Stimulated activated naive CD8-positive, alpha-beta T cell treated with anti-CD3 and anti-CD28 coated beads, Interleukin-15, Interleukin-2, amounts not matched to agents 100 ng/mL and 50 ng/mL, for 24 hours (primary cell): ENCODE measurements around the gene GBA3.

Experiments
- H3K27ac Mint-ChIP-seq: one replicate; pipeline ENCODE4 v1.8.0; 2021; ENCODE audit warnings: mild to moderate bottlenecking, mixed read lengths
- H3K27me3 Mint-ChIP-seq: one replicate; pipeline ENCODE4 v1.8.0; 2021; ENCODE audit warnings: mixed read lengths
- H3K36me3 Mint-ChIP-seq: one replicate; pipeline ENCODE4 v1.8.0; 2021; ENCODE audit warnings: low read depth, mixed read lengths
- H3K4me1 Mint-ChIP-seq: one replicate; pipeline ENCODE4 v1.8.0; 2021; ENCODE audit warnings: low read depth, mixed read lengths
- H3K4me3 Mint-ChIP-seq: one replicate; pipeline ENCODE4 v1.8.0; 2021; ENCODE audit warnings: mild to moderate bottlenecking, mixed read lengths
- H3K9me3 Mint-ChIP-seq: one replicate; pipeline ENCODE4 v1.8.0; 2021; ENCODE audit warnings: mixed read lengths

GBA3 gene

GRCh38 chr4:22780797-22781196, 88.1 kb downstream of the GBA3 start:
- no peaks in the 10 kb centered on the region for H3K27me3 Mint-ChIP-seq
- H3K27ac Mint-ChIP-seq, result no peak overlapping the region
- H3K4me3 Mint-ChIP-seq, result no peak overlapping the region
- H3K4me1 Mint-ChIP-seq, result no peaks in the 10 kb centered on the region
- no peaks in the 10 kb centered on the region for H3K36me3 Mint-ChIP-seq
- H3K9me3 Mint-ChIP-seq, result peaks cover 5% of the 10 kb centered on the region

GRCh38 chr4:22787753-22788375, 95.1 kb downstream of the GBA3 start:
- H3K9me3 Mint-ChIP-seq, result peaks cover 9% of the 10 kb centered on the region
- H3K4me3 Mint-ChIP-seq, result no peak overlapping the region
- H3K27me3 Mint-ChIP-seq, result no peaks in the 10 kb centered on the region
- H3K27ac Mint-ChIP-seq, result no peak overlapping the region
- H3K4me1 Mint-ChIP-seq, result no peaks in the 10 kb centered on the region
- H3K36me3 Mint-ChIP-seq, result no peaks in the 10 kb centered on the region

DNA sequence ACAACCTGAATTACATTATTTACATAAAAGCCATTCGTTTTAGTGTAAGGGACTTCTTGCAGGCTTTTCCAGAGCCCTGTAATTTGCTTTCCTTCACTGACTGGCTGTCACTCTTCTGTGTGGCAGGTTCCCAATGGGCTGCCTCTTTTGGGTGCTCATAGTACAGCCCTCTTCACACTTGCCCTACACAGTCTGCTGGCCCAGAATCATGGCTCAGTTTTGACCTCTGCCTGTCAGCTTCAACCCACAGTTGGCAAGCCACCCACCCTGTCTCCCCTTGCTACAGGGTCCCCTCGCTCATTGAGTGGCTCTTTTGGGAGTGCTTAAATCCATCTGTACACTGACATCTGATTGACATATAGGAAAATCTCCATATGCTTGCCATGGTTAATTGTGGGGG, 97.9 kb downstream of the GBA3 start:
- peaks cover 9% of the 10 kb centered on the region for H3K9me3 Mint-ChIP-seq
- no peak overlapping the region for H3K4me3 Mint-ChIP-seq
- H3K4me1 Mint-ChIP-seq, result no peaks in the 10 kb centered on the region

GRCh38 chr4:22794732-22795131, 102.0 kb downstream of the GBA3 start:
- no peaks in the 10 kb centered on the region for H3K9me3 Mint-ChIP-seq
- no peaks in the 10 kb centered on the region for H3K4me1 Mint-ChIP-seq
- H3K27me3 Mint-ChIP-seq, result no peaks in the 10 kb centered on the region
- no peaks in the 10 kb centered on the region for H3K36me3 Mint-ChIP-seq
- H3K4me3 Mint-ChIP-seq, result no peak overlapping the region
- no peak overlapping the region for H3K27ac Mint-ChIP-seq

More for the DNA sequence above, 97.9 kb downstream of the GBA3 start:
- Mint-ChIP-seq H3K36me3 (no peaks in the 10 kb centered on the region), H3K27me3 (no peaks in the 10 kb centered on the region), H3K27ac (no peak overlapping the region)

DNA sequence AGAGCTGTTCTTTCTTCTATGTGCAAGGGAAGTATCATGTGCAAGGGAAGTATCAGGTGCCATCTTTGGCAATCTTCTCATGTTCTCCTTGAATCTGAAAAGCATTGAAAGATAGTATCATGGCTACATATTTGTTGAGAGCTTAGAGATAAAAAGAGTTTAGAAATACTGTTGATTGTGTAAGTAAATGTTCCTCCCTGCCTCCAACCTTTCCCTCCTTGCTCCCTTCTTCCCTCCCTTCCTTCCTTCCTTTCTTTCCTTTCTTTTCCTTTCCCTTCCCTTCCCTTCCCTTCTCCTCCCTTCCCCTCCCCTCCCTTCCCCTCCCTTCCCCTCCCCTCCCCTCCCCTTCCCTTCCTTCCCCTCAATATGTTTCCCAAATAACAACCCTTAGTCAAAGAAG, 108.7 kb downstream of the GBA3 start:
- no peak overlapping the region for H3K27ac Mint-ChIP-seq
- H3K9me3 Mint-ChIP-seq, result no peaks in the 10 kb centered on the region
- H3K4me1 Mint-ChIP-seq, result no peaks in the 10 kb centered on the region
- no peaks in the 10 kb centered on the region for H3K27me3 Mint-ChIP-seq
- no peak overlapping the region for H3K4me3 Mint-ChIP-seq
- no peaks in the 10 kb centered on the region for H3K36me3 Mint-ChIP-seq

DNA sequence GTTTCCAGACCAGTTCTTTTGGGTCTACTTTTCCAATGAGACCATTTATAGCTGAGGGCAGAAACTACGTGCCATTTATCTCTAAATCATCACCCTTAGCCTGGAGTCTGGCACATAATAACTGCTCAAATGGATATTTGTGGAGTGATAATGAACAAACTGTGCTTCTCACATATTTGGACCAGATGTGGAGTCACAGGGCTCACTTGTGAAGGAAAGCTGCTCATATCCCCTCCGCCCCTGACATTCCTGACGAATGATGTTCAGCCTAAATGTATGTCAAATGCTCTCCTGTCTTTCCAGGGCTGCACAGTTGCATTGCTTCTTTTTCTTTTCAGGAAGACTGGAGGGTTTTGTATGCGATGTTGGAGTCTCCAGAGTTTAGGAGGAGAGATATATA, 110.1 kb downstream of the GBA3 start:
- no peak overlapping the region for H3K27ac Mint-ChIP-seq
- no peaks in the 10 kb centered on the region for H3K4me1 Mint-ChIP-seq
- H3K4me3 Mint-ChIP-seq, result no peak overlapping the region
- H3K9me3 Mint-ChIP-seq, result peaks cover 5% of the 10 kb centered on the region
- H3K36me3 Mint-ChIP-seq, result no peaks in the 10 kb centered on the region
- no peaks in the 10 kb centered on the region for H3K27me3 Mint-ChIP-seq

DNA sequence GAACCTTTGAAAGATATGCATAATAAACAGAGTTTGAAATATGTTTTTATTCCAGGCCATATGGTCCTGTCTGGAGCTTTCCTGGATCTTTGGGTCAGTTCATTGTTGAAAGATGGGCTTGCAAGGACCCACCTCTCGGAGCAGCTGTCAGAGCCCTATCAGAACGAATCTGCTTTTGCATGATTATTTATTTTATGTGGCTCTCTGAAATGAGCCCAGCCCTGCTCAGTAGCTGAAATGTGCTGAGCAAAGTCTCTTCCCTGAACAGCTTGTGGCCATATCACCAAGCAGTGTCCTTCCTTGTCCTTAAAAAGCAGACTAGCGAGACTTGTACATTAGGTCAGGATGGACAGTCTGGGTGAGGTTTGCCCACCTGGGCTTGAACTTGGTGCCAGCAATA, 110.8 kb downstream of the GBA3 start:
- H3K27me3 Mint-ChIP-seq, result no peaks in the 10 kb centered on the region
- no peaks in the 10 kb centered on the region for H3K36me3 Mint-ChIP-seq
- no peaks in the 10 kb centered on the region for H3K4me1 Mint-ChIP-seq
- H3K9me3 Mint-ChIP-seq, result peaks cover 5% of the 10 kb centered on the region
- no peak overlapping the region for H3K4me3 Mint-ChIP-seq
- no peak overlapping the region for H3K27ac Mint-ChIP-seq

DNA sequence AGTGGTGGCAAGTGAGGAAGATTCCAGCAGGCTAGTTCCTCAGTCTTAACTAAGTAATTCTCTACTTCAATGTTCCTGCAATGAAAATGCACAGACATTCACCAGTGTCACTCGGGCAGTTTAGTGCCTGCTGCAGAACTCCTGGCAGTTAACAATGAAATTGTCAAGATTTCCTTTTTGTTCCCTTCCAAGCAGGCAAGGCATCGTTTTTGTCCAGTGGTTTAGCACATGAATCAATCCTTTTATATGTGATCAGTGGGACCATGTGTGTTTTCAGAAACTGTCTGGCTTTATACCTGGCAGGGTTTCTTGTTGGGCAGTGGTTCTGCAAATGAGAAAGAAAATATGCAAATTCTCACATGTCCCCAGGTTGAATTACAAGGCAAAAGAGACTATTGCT, 122.2 kb downstream of the GBA3 start:
- no peak overlapping the region for H3K4me3 Mint-ChIP-seq
- no peaks in the 10 kb centered on the region for H3K27me3 Mint-ChIP-seq
- H3K27ac Mint-ChIP-seq, result no peak overlapping the region
- H3K36me3 Mint-ChIP-seq, result no peaks in the 10 kb centered on the region
- H3K4me1 Mint-ChIP-seq, result no peaks in the 10 kb centered on the region
- H3K9me3 Mint-ChIP-seq, result peaks cover 5% of the 10 kb centered on the region

- no peak overlapping the region for H3K4me3 Mint-ChIP-seq
- no peaks in the 10 kb centered on the region for H3K27me3 Mint-ChIP-seq
- no peak overlapping the region for H3K27ac Mint-ChIP-seq
Measured at GRCh38 chr4:22824091-22824490, 131.4 kb downstream of the GBA3 start.

GRCh38 chr4:22842360-22843018, 149.8 kb downstream of the GBA3 start:
- Mint-ChIP-seq H3K4me1 (no peaks in the 10 kb centered on the region), H3K36me3 (no peaks in the 10 kb centered on the region), H3K4me3 (no peak overlapping the region), H3K27me3 (no peaks in the 10 kb centered on the region), H3K9me3 (no peaks in the 10 kb centered on the region), H3K27ac (no peak overlapping the region)

More at GRCh38 chr4:22824091-22824490, 131.4 kb downstream of the GBA3 start:
- H3K36me3 Mint-ChIP-seq, result no peaks in the 10 kb centered on the region
- H3K4me1 Mint-ChIP-seq, result no peaks in the 10 kb centered on the region
- peaks cover 5% of the 10 kb centered on the region for H3K9me3 Mint-ChIP-seq

DNA sequence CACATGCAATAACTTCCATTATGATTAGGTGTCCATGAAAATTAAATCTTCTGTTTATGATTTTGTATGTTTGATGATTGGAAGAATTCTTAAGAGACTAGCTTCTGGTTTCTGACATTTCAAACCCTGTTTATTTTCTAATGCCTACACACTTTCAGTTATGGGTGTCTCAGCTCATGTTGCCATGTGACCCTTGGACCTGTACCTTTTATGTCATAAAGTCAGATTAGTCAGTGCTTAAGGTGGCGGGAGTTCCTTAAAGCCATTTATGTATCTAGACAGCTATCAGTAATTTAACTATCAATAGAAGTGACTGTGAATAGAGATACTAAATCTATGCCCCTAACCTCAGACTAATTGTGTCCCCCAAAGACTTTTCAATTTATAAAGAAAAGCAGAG, 155.6 kb downstream of the GBA3 start:
- no peak overlapping the region for H3K4me3 Mint-ChIP-seq
- no peaks in the 10 kb centered on the region for H3K36me3 Mint-ChIP-seq
- no peaks in the 10 kb centered on the region for H3K9me3 Mint-ChIP-seq
- H3K4me1 Mint-ChIP-seq, result no peaks in the 10 kb centered on the region
- H3K27ac Mint-ChIP-seq, result no peak overlapping the region
- no peaks in the 10 kb centered on the region for H3K27me3 Mint-ChIP-seq

DNA sequence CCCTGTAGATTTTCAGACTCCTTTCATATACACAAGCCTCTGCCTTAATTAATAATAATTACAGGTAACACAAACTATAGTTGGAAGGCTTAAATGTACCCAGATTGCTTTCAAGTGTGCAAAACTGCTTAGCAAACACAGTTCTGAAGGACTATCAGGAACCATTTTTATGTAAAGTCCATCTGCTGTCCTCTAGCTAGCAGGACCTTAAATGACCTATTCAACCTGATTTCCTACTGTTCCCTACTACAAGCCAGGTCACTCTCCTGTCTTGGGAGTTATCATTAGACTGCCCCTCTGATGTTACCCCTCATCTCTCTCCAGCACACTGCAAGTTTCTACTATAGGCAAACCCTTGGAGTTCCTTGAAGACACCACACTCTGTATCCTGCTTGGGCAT, 157.3 kb downstream of the GBA3 start:
- H3K27me3 Mint-ChIP-seq, result no peaks in the 10 kb centered on the region
- no peaks in the 10 kb centered on the region for H3K36me3 Mint-ChIP-seq
- H3K4me1 Mint-ChIP-seq, result no peaks in the 10 kb centered on the region
- H3K27ac Mint-ChIP-seq, result no peak overlapping the region
- no peaks in the 10 kb centered on the region for H3K9me3 Mint-ChIP-seq
- H3K4me3 Mint-ChIP-seq, result no peak overlapping the region

GRCh38 chr4:22850630-22851029, 157.9 kb downstream of the GBA3 start:
- Mint-ChIP-seq H3K27ac (no peak overlapping the region), H3K9me3 (no peaks in the 10 kb centered on the region), H3K27me3 (no peaks in the 10 kb centered on the region), H3K36me3 (no peaks in the 10 kb centered on the region), H3K4me1 (no peaks in the 10 kb centered on the region), H3K4me3 (no peak overlapping the region)

GRCh38 chr4:22857411-22857810, 164.7 kb downstream of the GBA3 start:
- H3K27me3 Mint-ChIP-seq, result no peaks in the 10 kb centered on the region
- peaks cover 7% of the 10 kb centered on the region for H3K9me3 Mint-ChIP-seq
- H3K36me3 Mint-ChIP-seq, result no peaks in the 10 kb centered on the region
- H3K27ac Mint-ChIP-seq, result no peak overlapping the region
- no peak overlapping the region for H3K4me3 Mint-ChIP-seq
- no peaks in the 10 kb centered on the region for H3K4me1 Mint-ChIP-seq

GRCh38 chr4:22859318-22859717, 166.6 kb downstream of the GBA3 start:
- H3K27me3 Mint-ChIP-seq, result no peaks in the 10 kb centered on the region
- H3K36me3 Mint-ChIP-seq, result no peaks in the 10 kb centered on the region
- H3K4me3 Mint-ChIP-seq, result no peak overlapping the region
- H3K4me1 Mint-ChIP-seq, result no peaks in the 10 kb centered on the region
- no peak overlapping the region for H3K27ac Mint-ChIP-seq
- peaks cover 10% of the 10 kb centered on the region for H3K9me3 Mint-ChIP-seq
